Hepatocyte (in vitro differentiated cells): ENCODE measurements around the gene ALG9. TPM values are rescaled to one million over a fixed set of nuclear protein-coding genes. Genes with fewer than 3 reads are reported as not detected.

Experiments used
- DNase-seq: peaks from one replicate; pipeline ENCODE4 v3.0.0-alpha.2; 2016; ENCODE audit warnings: low spot score
- H2AFZ ChIP-seq: fragments of 200-600 bp; sonication (generic); 2 replicates; pipeline ENCODE4 v1.6.0; 2016; ENCODE audit warnings: antibody characterized with exemption, mild to moderate bottlenecking
- H3K27ac ChIP-seq: fragments of 200-600 bp; sonication (generic); 2 replicates; pipeline ENCODE4 v1.5.1; 2016; ENCODE audit warnings: mild to moderate bottlenecking
- H3K27me3 ChIP-seq: fragments of 200-600 bp; sonication (generic); 2 replicates; pipeline ENCODE4 v1.6.1; 2016
- H3K36me3 ChIP-seq: fragments of 200-600 bp; sonication (generic); replicated peaks from 2 replicates; pipeline ENCODE4 v1.5.1; 2016; ENCODE audit warnings: low read depth; ENCODE audit not compliant: insufficient read depth
- H3K4me1 ChIP-seq: fragments of 200-600 bp; sonication (generic); 2 replicates; pipeline ENCODE4 v1.5.1; 2016; ENCODE audit warnings: mild to moderate bottlenecking, moderate library complexity; ENCODE audit not compliant: insufficient read depth
- H3K4me2 ChIP-seq: fragments of 200-600 bp; sonication (generic); 2 replicates; pipeline ENCODE4 v1.6.0; 2016
- H3K4me3 ChIP-seq: fragments of 200-600 bp; sonication (generic); 2 replicates; pipeline ENCODE4 v1.5.1; 2016; ENCODE audit warnings: mild to moderate bottlenecking
- H3K79me2 ChIP-seq: fragments of 200-600 bp; sonication (generic); 2 replicates; pipeline ENCODE4 v1.6.0; 2017; ENCODE audit warnings: mild to moderate bottlenecking
- H3K9me2 ChIP-seq: fragments of 200-600 bp; sonication (generic); replicated peaks from 2 replicates; pipeline ENCODE4 v1.6.0; 2017; ENCODE audit warnings: mild to moderate bottlenecking; ENCODE audit not compliant: insufficient read depth
- H3K9me3 ChIP-seq: fragments of 200-600 bp; sonication (generic); 2 replicates; pipeline ENCODE4 v1.5.1; 2016; ENCODE audit warnings: low read depth, mild to moderate bottlenecking
- H4K20me1 ChIP-seq: fragments of 200-600 bp; sonication (generic); 2 replicates; pipeline ENCODE4 v1.6.0; 2016; ENCODE audit warnings: mild to moderate bottlenecking; ENCODE audit not compliant: insufficient read depth, poor library complexity, severe bottlenecking
- EZH2 ChIP-seq: fragments of 200-600 bp; sonication (generic); IDR thresholded peaks from 2 replicates; pipeline ENCODE4 v1.6.1; 2016; ENCODE audit warnings: antibody characterized with exemption, mild to moderate bottlenecking, borderline replicate concordance
- EZH2phosphoT487 ChIP-seq: fragments of 200-600 bp; sonication (generic); IDR thresholded peaks from one replicate; pipeline ENCODE4 v1.6.1; 2018; ENCODE audit warnings: antibody characterized with exemption, mild to moderate bottlenecking, low read depth, moderate library complexity; ENCODE audit not compliant: unreplicated experiment, severe bottlenecking
- WGBS: methylation state at CpG from one replicate; pipeline ENCODE4 v1.1.6; 2016; ENCODE audit warnings: low lambda C conversion rate; ENCODE audit errors: missing lambda C conversion rate; 5-methylcytosine and 5-hydroxymethylcytosine counted together
- polyA plus RNA-seq: library from polyadenylated mRNA; unstranded; fragments of >200 nt; fragmentation: Nextera tagmentation; extraction: Ambion mirVana; gene quantifications from 2 replicates; pipeline ENCODE4 v1.2.1, GENCODE V29; 2016
- total RNA-seq: library from RNA; depleted of rRNA; stranded (reverse); fragments of >200 nt; gene quantifications from 2 replicates; pipeline ENCODE4 v1.2.3, GENCODE V29; 2014
- TF ChIP-seq, protein P1 (sequence below): fragments of 200-600 bp; sonication (generic); IDR thresholded peaks from 2 replicates; pipeline ENCODE4 v1.5.1; 2016; ENCODE audit warnings: antibody characterized with exemption, mild to moderate bottlenecking; ENCODE audit not compliant: poor library complexity

The ALG9 gene
- total and polyA plus RNA-seq, 2 experiments from 2014 or later = 22.6 to 52.4 TPM

- no peaks in the 10 kb centered on the region for H3K27me3 ChIP-seq
- no peaks in the 10 kb centered on the region for H3K4me1 ChIP-seq
- H3K79me2 ChIP-seq = no peaks in the 10 kb centered on the region
- no peaks in the 10 kb centered on the region for H4K20me1 ChIP-seq
- WGBS = 94% methylated on average over 5 of the region's 5 CpGs
- no peaks in the 10 kb centered on the region for H3K9me2 ChIP-seq
- DNase-seq = no peak
- H3K9me3 ChIP-seq = no peaks in the 10 kb centered on the region
- TF ChIP-seq EZH2phosphoT487 (no peak), EZH2 (no peak)
- TF ChIP-seq, protein P1, sequence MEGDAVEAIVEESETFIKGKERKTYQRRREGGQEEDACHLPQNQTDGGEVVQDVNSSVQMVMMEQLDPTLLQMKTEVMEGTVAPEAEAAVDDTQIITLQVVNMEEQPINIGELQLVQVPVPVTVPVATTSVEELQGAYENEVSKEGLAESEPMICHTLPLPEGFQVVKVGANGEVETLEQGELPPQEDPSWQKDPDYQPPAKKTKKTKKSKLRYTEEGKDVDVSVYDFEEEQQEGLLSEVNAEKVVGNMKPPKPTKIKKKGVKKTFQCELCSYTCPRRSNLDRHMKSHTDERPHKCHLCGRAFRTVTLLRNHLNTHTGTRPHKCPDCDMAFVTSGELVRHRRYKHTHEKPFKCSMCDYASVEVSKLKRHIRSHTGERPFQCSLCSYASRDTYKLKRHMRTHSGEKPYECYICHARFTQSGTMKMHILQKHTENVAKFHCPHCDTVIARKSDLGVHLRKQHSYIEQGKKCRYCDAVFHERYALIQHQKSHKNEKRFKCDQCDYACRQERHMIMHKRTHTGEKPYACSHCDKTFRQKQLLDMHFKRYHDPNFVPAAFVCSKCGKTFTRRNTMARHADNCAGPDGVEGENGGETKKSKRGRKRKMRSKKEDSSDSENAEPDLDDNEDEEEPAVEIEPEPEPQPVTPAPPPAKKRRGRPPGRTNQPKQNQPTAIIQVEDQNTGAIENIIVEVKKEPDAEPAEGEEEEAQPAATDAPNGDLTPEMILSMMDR = no peak
- H3K27ac ChIP-seq = no peak overlapping the region
- no peak overlapping the region for H3K4me2 ChIP-seq
- H3K36me3 ChIP-seq = no peaks in the 10 kb centered on the region
- no peak overlapping the region for H2AFZ ChIP-seq
- no peak overlapping the region for H3K4me3 ChIP-seq
Measured at GRCh38 chr11:111882202-111882601, 10.8 kb upstream of the ALG9 start.

- no peaks in the 10 kb centered on the region for H3K9me3 ChIP-seq
- no peaks in the 10 kb centered on the region for H3K4me1 ChIP-seq
- H2AFZ ChIP-seq = peak overlapping the region; percentile 78
- no peaks in the 10 kb centered on the region for H3K9me2 ChIP-seq
- H3K27ac ChIP-seq = peak overlapping the region; percentile 97
- TF ChIP-seq EZH2 = no peak
- no peak for TF ChIP-seq EZH2phosphoT487
- TF ChIP-seq, protein P1 = no peak
- WGBS = 67% methylated on average over 6 of the region's 6 CpGs
- H3K4me2 ChIP-seq = peak overlapping the region; percentile 81
- H3K79me2 ChIP-seq = no peaks in the 10 kb centered on the region
- H4K20me1 ChIP-seq = no peaks in the 10 kb centered on the region
- no peak for DNase-seq
- H3K36me3 ChIP-seq = no peaks in the 10 kb centered on the region
- peak overlapping the region; percentile 22 for H3K4me3 ChIP-seq
- H3K27me3 ChIP-seq = no peaks in the 10 kb centered on the region
Measured at GRCh38 chr11:111879637-111879960, 8.2 kb upstream of the ALG9 start.

DNA sequence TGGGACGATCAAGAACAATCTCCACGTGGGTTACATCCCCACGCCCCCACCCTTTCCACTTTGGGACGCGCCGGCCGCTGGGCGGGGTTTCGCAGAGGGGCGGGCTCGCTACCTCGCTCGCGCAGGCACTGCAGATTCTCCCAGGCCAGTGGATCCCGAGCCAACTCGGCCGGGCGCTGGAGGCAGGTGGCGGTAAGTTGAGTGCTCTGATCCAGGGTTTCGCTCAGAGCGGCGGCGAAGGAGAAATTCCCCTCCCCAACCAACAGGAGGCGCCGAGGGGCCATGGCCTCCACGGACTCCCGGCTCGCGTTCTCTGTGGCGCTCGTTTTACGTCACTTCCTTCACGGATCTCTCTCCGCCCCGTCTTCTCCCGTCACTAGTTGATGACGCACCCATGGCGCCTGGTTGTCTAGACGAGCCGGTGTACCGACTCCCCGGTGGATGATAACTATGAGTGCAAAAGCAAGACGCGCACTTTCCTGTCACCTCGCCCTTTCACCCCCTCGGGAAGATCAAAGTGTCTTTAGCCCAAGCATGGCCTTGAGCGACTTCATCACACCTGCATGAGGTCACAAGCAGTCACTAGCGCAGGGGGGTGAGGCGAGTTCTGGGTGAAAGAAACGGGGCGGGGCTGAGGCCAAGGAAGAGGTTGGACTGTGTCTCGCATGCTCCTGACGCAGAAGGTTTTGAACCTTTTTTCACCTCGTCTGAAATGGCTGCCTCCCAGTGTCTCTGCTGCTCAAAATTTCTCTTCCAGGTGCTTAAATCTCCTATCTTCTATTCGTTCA, 7.7 kb upstream of the ALG9 start, which contains the start of the genes CFAP68 and FDXACB1:
Gene CFAP68, plus strand, starts transcription at position 693 of the 788 bp plus-strand sequence. Its CDS starts 20 bp downstream, at position 713.
Gene FDXACB1, minus strand, starts transcription at position 317 of the 788 bp plus-strand sequence. Its CDS starts 33 bp downstream, at position 284.
- no peaks in the 10 kb centered on the region for H3K9me3 ChIP-seq
- no peaks in the 10 kb centered on the region for H3K4me1 ChIP-seq
- peak within 1 kb of the TSS; percentile 81 for H3K4me2 ChIP-seq
- peak within 1 kb of the TSS; percentile 81 for H2AFZ ChIP-seq
- WGBS = 2% methylated on average over 51 of the region's 55 CpGs
- no peaks in the 10 kb centered on the region for H4K20me1 ChIP-seq
- no peaks in the 10 kb centered on the region for H3K27me3 ChIP-seq
- H3K4me3 ChIP-seq = peak within 1 kb of the TSS; percentile 31
- H3K27ac ChIP-seq = peak within 1 kb of the TSS; percentile 97
- no peaks in the 10 kb centered on the region for H3K36me3 ChIP-seq
- no peak for TF ChIP-seq EZH2phosphoT487
- TF ChIP-seq EZH2 = no peak
- TF ChIP-seq, protein P1 = peak; percentile 99
- H3K79me2 ChIP-seq = no peaks in the 10 kb centered on the region
- H3K9me2 ChIP-seq = no peaks in the 10 kb centered on the region
- peak; percentile 99 for DNase-seq
